Hepatocyte (in vitro differentiated cells): ENCODE results near the gene TOR1AIP2.

Experiments
- EZH2 ChIP-seq: fragments of 200-600 bp; sonication (generic); IDR thresholded peaks from 2 replicates; pipeline ENCODE4 v1.6.1; 2016; ENCODE audit warnings: antibody characterized with exemption, mild to moderate bottlenecking, borderline replicate concordance
- TF ChIP-seq, protein P1 (sequence below): fragments of 200-600 bp; sonication (generic); IDR thresholded peaks from 2 replicates; pipeline ENCODE4 v1.5.1; 2016; ENCODE audit warnings: antibody characterized with exemption, mild to moderate bottlenecking; ENCODE audit not compliant: poor library complexity

DNA sequence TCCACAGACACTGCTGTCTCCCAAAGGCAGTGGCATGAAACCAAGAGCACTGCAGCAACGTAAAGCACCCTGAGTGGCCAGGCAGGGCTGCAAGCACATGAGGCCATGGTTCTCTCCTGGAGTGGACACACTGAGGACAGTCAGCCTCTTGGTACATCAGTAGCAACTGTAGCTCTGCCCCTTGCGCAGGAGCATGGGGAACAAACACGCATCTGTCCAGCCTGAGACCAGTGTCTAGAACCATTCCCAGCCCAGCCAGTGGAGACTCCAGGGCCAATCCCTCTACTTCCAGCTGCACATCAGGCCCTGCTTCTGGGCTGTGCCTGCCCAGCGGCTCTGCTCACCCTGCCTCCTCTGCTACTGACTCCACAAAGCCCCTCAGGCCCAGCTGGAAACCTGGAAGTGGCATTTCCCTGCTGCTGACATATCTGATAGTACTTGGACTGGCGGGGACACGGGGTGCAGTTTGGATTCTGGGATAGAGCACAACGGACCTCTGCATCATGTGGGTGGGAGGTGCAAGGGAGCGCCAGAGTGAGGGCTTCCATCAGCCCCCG, 49.0 kb downstream of the TOR1AIP2 start:
- TF ChIP-seq EZH2 = no peak
- TF ChIP-seq, protein P1, sequence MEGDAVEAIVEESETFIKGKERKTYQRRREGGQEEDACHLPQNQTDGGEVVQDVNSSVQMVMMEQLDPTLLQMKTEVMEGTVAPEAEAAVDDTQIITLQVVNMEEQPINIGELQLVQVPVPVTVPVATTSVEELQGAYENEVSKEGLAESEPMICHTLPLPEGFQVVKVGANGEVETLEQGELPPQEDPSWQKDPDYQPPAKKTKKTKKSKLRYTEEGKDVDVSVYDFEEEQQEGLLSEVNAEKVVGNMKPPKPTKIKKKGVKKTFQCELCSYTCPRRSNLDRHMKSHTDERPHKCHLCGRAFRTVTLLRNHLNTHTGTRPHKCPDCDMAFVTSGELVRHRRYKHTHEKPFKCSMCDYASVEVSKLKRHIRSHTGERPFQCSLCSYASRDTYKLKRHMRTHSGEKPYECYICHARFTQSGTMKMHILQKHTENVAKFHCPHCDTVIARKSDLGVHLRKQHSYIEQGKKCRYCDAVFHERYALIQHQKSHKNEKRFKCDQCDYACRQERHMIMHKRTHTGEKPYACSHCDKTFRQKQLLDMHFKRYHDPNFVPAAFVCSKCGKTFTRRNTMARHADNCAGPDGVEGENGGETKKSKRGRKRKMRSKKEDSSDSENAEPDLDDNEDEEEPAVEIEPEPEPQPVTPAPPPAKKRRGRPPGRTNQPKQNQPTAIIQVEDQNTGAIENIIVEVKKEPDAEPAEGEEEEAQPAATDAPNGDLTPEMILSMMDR = no peak
